VCaP (cell line): Measurements from ENCODE around the gene KIF1A.
"Not testable (repeated sequence)": the region's sequence is repeated elsewhere in the genome, so short reads cannot be mapped to it uniquely, and the experiment has no call there.

ENCODE experiments used
- H3K27ac ChIP-seq: fragments of 450-650 bp; 2 replicates; pipeline ENCODE4 v1.5.1; 2017
- TF ChIP-seq, protein P1 (sequence below): fragments of 450-650 bp; conservative IDR thresholded peaks from 2 replicates; pipeline ENCODE4 v1.5.1; 2017; ENCODE audit warnings: mild to moderate bottlenecking, moderate library complexity

The KIF1A gene

DNA sequence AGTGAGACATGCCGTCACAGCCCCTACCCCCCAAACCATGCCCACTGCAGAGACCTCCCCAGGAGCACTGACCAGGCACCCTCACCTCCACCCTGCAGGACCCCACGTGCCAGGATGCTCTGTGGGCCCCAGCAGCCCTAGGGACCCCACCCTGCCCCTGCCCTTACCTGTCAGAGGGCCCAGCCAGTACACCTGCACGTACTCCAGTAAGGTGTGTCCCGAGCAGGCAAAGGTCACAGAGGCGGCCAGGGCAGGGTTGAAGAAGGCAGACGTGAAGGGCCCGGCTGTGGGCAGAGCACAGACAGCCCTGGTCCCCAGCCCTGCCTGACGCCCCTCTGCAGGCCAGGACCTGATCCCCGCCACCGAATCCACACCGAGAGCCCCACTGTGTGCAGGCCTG is 139.8 kb downstream of the KIF1A start:
- not testable (repeated sequence) for H3K27ac ChIP-seq

GRCh38 chr2:240678909-240679308 is 141.1 kb downstream of the KIF1A start:
- not testable (repeated sequence) for H3K27ac ChIP-seq

- H3K27ac ChIP-seq = not testable (repeated sequence)
These were observed 142.0 kb downstream of the KIF1A start for GRCh38 chr2:240678043-240678442.

DNA sequence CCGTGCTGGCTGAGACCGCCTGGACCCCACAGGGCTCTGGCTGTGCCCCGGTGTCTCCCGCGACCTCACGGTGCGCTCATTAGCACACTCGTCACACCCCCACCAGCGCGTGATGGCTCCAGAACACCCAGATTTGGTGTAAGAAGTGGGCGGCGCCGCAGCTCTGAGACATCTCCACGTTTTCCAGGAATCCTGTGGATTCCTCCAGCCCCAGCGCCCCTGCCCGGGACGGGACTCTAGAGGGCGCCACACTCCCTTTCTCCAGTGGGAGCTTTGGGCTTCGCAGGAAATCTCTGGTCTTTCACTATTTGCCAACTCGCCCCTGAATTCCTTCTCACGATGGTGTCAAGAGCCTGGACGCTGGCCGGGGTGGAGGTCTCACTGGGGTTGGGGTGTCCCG is 144.7 kb downstream of the KIF1A start:
- H3K27ac ChIP-seq = not testable (repeated sequence)

DNA sequence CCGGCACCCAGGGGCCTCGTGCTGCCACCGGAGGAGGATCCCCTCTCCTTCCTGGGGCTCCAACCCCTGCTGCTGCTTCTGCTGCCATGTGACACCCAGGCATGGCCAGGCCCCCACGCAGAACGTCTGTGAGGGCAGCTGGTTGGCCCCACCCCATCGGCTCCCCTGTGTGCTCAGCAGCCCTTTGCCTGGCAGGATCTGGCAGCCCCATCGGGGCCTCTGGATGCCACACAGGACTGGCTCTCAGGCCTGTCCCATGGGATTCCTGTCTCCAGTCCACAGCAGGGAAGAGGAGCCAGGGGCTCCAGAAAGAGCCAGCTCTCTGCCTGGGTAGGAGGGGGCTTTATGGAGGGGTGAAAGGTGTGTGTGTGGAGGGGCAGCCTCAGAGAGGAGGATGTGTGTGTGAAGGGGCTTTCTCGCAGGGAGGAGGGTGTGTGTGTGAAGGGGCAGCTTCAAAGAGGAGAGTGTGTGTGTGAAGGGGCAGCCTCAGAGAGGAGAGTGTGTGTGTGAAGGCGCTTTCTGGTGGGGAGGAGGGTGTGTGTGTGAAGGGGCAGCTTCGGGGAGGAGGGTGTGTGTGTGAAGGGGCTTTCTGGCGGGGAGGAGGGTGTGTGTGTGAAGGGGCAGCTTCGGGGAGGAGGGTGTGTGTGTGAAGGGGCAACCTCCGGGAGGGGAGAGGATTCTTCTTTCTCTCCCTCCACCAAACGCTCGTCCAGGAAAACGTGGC is 145.4 kb downstream of the KIF1A start:
- not testable (repeated sequence) for H3K27ac ChIP-seq

- no peak overlapping the region for H3K27ac ChIP-seq
- TF ChIP-seq, protein P1, sequence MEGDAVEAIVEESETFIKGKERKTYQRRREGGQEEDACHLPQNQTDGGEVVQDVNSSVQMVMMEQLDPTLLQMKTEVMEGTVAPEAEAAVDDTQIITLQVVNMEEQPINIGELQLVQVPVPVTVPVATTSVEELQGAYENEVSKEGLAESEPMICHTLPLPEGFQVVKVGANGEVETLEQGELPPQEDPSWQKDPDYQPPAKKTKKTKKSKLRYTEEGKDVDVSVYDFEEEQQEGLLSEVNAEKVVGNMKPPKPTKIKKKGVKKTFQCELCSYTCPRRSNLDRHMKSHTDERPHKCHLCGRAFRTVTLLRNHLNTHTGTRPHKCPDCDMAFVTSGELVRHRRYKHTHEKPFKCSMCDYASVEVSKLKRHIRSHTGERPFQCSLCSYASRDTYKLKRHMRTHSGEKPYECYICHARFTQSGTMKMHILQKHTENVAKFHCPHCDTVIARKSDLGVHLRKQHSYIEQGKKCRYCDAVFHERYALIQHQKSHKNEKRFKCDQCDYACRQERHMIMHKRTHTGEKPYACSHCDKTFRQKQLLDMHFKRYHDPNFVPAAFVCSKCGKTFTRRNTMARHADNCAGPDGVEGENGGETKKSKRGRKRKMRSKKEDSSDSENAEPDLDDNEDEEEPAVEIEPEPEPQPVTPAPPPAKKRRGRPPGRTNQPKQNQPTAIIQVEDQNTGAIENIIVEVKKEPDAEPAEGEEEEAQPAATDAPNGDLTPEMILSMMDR = no peak
These were observed 147.3 kb downstream of the KIF1A start for GRCh38 chr2:240672701-240673190.

GRCh38 chr2:240672076-240672700 is 147.8 kb downstream of the KIF1A start:
- no peak overlapping the region for H3K27ac ChIP-seq
- TF ChIP-seq, protein P1 = no peak

- TF ChIP-seq, protein P1 = no peak
- H3K27ac ChIP-seq = no peak overlapping the region
These were observed 149.1 kb downstream of the KIF1A start for GRCh38 chr2:240670950-240671349.

GRCh38 chr2:240670402-240670801 is 149.6 kb downstream of the KIF1A start:
- TF ChIP-seq, protein P1 = no peak
- H3K27ac ChIP-seq = no peak overlapping the region

GRCh38 chr2:240664622-240665021 is 155.4 kb downstream of the KIF1A start:
- H3K27ac ChIP-seq = no peak overlapping the region
- TF ChIP-seq, protein P1 = no peak
